Stimulated activated CD4-positive, alpha-beta T cell treated with anti-CD3 and anti-CD28 coated beads, TNF-alpha, amount 100 ng/mL, for 1 hour (primary cell): ENCODE results near the gene ACTR10.
"Not testable (repeated sequence)": the region's sequence is repeated elsewhere in the genome, so short reads cannot be mapped to it uniquely, and the experiment has no call there.

ENCODE experiments used
- DNase-seq, 3 donors: peaks; one replicate each; pipeline ENCODE4 v3.0.0-alpha.2; 2020; ENCODE audit warnings: low read depth in 3 of 3, low spot score in 1 of 3

Gene ACTR10

GRCh38 chr14:58215191-58215914 is 15.4 kb downstream of the ACTR10 start:
- DNase-seq: no peak

- no peak for DNase-seq
Measured at GRCh38 chr14:58216544-58216943, 16.6 kb downstream of the ACTR10 start.

GRCh38 chr14:58227096-58227819 is 27.3 kb downstream of the ACTR10 start:
- no peak for DNase-seq

GRCh38 chr14:58238252-58239243 is 38.6 kb downstream of the ACTR10 start:
- no peak for DNase-seq

GRCh38 chr14:58239244-58240195 is 39.6 kb downstream of the ACTR10 start:
- peak; percentile 57 to 87 (median 79) for DNase-seq

- no peak for DNase-seq
Measured at GRCh38 chr14:58243790-58244555, 44.0 kb downstream of the ACTR10 start.

GRCh38 chr14:58244556-58245387 is 44.8 kb downstream of the ACTR10 start, which contains the start of gene PSMA3:
Gene PSMA3, plus strand, starts transcription at chr14:58244843. Its CDS starts 78 bp downstream, at chr14:58244921.
- peak; percentile 93 to 95 (median 94) for DNase-seq

- DNase-seq: no peak
Measured at GRCh38 chr14:58245562-58245961, 45.6 kb downstream of the ACTR10 start.

GRCh38 chr14:58249611-58250010 is 49.7 kb downstream of the ACTR10 start:
- DNase-seq: no peak

- no peak for DNase-seq
Measured at GRCh38 chr14:58258156-58258555, 58.2 kb downstream of the ACTR10 start.

GRCh38 chr14:58262005-58262404 is 62.1 kb downstream of the ACTR10 start:
- not testable (repeated sequence) for DNase-seq

GRCh38 chr14:58265401-58265800 is 65.5 kb downstream of the ACTR10 start:
- DNase-seq: no peak

GRCh38 chr14:58270628-58271027 is 70.7 kb downstream of the ACTR10 start:
- DNase-seq: no peak

- no peak for DNase-seq
Measured at GRCh38 chr14:58272588-58273372, 72.8 kb downstream of the ACTR10 start.

GRCh38 chr14:58274881-58275280 is 74.9 kb downstream of the ACTR10 start:
- no peak for DNase-seq

- no peak for DNase-seq
Measured at GRCh38 chr14:58275527-58276190, 75.7 kb downstream of the ACTR10 start.

- no peak for DNase-seq
Measured at GRCh38 chr14:58276208-58276607, 76.3 kb downstream of the ACTR10 start.
